GM23338 (cell line): ENCODE results near the gene RNF182. TPM values are rescaled to one million over a fixed set of nuclear protein-coding genes. Genes with fewer than 3 reads are reported as not detected.

ENCODE experiments used
- ATAC-seq: fragments of 200-7000 bp; cut with Tn5 transposase; 3 replicates; pipeline ENCODE4 v1.9.1; 2020
- DNase-seq: peaks from one replicate; pipeline ENCODE4 v3.0.0-alpha.2; 2015; ENCODE audit warnings: low spot score
- H2AFZ ChIP-seq: fragments of 200-600 bp; sonication (generic); 2 replicates; pipeline ENCODE4 v1.8.0; 2016; ENCODE audit warnings: antibody characterized with exemption, mild to moderate bottlenecking, moderate library complexity
- H3F3A ChIP-seq: fragments of 200-600 bp; sonication (generic); replicated peaks from 2 replicates; pipeline ENCODE4 v1.8.0; 2017; ENCODE audit warnings: antibody characterized with exemption, mixed run types, low read depth
- H3K27ac ChIP-seq: fragments of 200-600 bp; sonication (generic); 2 replicates; pipeline ENCODE4 v1.6.1; 2016; ENCODE audit warnings: low read depth
- H3K27me3 ChIP-seq: fragments of 200-600 bp; sonication (generic); 2 replicates; pipeline ENCODE4 v1.8.0; 2016; ENCODE audit warnings: mild to moderate bottlenecking, mixed run types, moderate library complexity; ENCODE audit not compliant: insufficient read depth
- H3K36me3 ChIP-seq: fragments of 200-600 bp; sonication (generic); 2 replicates; pipeline ENCODE4 v1.8.0; 2016; ENCODE audit warnings: mild to moderate bottlenecking; ENCODE audit not compliant: insufficient read depth
- H3K4me1 ChIP-seq: fragments of 200-600 bp; sonication (generic); 2 replicates; pipeline ENCODE4 v1.8.0; 2016; ENCODE audit warnings: mild to moderate bottlenecking, moderate library complexity; ENCODE audit not compliant: insufficient read depth
- H3K4me2 ChIP-seq: fragments of 200-600 bp; sonication (generic); 2 replicates; pipeline ENCODE4 v1.7.1; 2017; ENCODE audit warnings: mixed run types
- H3K4me3 ChIP-seq: fragments of 200-600 bp; sonication (generic); 2 replicates; pipeline ENCODE4 v1.6.1; 2016; ENCODE audit warnings: mixed run types
- H3K79me2 ChIP-seq: fragments of 200-600 bp; sonication (generic); replicated peaks from 2 replicates; pipeline ENCODE4 v1.8.0; 2017; ENCODE audit warnings: mild to moderate bottlenecking; ENCODE audit not compliant: insufficient read depth
- H3K9me2 ChIP-seq: fragments of 200-600 bp; sonication (generic); 2 replicates; pipeline ENCODE4 v1.8.0; 2017; ENCODE audit not compliant: insufficient read depth
- H4K20me1 ChIP-seq: fragments of 200-600 bp; sonication (generic); replicated peaks from 2 replicates; pipeline ENCODE4 v1.8.0; 2017; ENCODE audit warnings: mild to moderate bottlenecking; ENCODE audit not compliant: insufficient read depth
- H3K27ac Mint-ChIP-seq: 2 replicates; pipeline ENCODE4 v1.8.0; 2020; ENCODE audit warnings: inconsistent platforms, mild to moderate bottlenecking, moderate library complexity, mixed read lengths
- H3K27me3 Mint-ChIP-seq: 3 replicates; pipeline ENCODE4 v1.8.0; 2022; ENCODE audit warnings: low read depth, mild to moderate bottlenecking, moderate library complexity, mixed read lengths, inconsistent platforms; ENCODE audit not compliant: insufficient read depth, poor library complexity
- H3K36me3 Mint-ChIP-seq: 3 replicates; pipeline ENCODE4 v1.8.0; 2021; ENCODE audit warnings: low read depth, mild to moderate bottlenecking, inconsistent platforms, moderate library complexity, mixed read lengths
- H3K4me1 Mint-ChIP-seq: 3 replicates; pipeline ENCODE4 v1.8.0; 2020; ENCODE audit warnings: mild to moderate bottlenecking, inconsistent platforms, mixed read lengths
- H3K4me3 Mint-ChIP-seq: 3 replicates; pipeline ENCODE4 v1.8.0; 2021; ENCODE audit warnings: moderate library complexity, mild to moderate bottlenecking, inconsistent platforms, mixed read lengths
- H3K9me3 Mint-ChIP-seq: 3 replicates; pipeline ENCODE4 v1.8.0; 2020; ENCODE audit warnings: moderate library complexity, mild to moderate bottlenecking, inconsistent platforms, mixed read lengths
- CREB1 ChIP-seq: fragments of 250-450 bp; sonication (Bioruptor Pico); IDR thresholded peaks from 2 replicates; pipeline ENCODE4 v1.5.0; 2020; ENCODE audit warnings: low read depth, mild to moderate bottlenecking, moderate library complexity
- EZH2 ChIP-seq: fragments of 200-600 bp; sonication (generic); IDR thresholded peaks from one replicate; pipeline ENCODE4 v1.8.0; 2017; ENCODE audit warnings: antibody characterized with exemption, mild to moderate bottlenecking, low read depth; ENCODE audit not compliant: unreplicated experiment
- EZH2phosphoT487 ChIP-seq: fragments of 200-600 bp; sonication (generic); IDR thresholded peaks from one replicate; pipeline ENCODE4 v1.8.1; 2018; ENCODE audit warnings: antibody characterized with exemption; ENCODE audit not compliant: unreplicated experiment
- JUNB ChIP-seq: IDR thresholded peaks from one replicate; pipeline ENCODE4 v1.6.1; 2016; ENCODE audit warnings: antibody characterized with exemption; ENCODE audit not compliant: unreplicated experiment
- NANOG ChIP-seq: IDR thresholded peaks from 2 replicates; pipeline ENCODE4 v1.6.1; 2016; ENCODE audit warnings: antibody characterized with exemption, borderline replicate concordance
- POLR2AphosphoS5 ChIP-seq: IDR thresholded peaks from 2 replicates; pipeline ENCODE4 v1.6.1; 2016; ENCODE audit warnings: antibody characterized with exemption, low read depth
- STAT1 ChIP-seq: IDR thresholded peaks from one replicate; pipeline ENCODE4 v1.6.1; 2016; ENCODE audit warnings: antibody characterized with exemption; ENCODE audit not compliant: unreplicated experiment
- ZNF114 ChIP-seq: fragments of 250-450 bp; sonication (Bioruptor Pico); IDR thresholded peaks from 2 replicates; pipeline ENCODE4 v1.5.0; 2020; ENCODE audit warnings: mild to moderate bottlenecking, moderate library complexity
- ZNF331 ChIP-seq: fragments of 250-450 bp; sonication (Bioruptor Pico); IDR thresholded peaks from 2 replicates; pipeline ENCODE4 v1.5.0; 2020; ENCODE audit warnings: low read depth, mild to moderate bottlenecking, moderate library complexity
- polyA plus RNA-seq: library from polyadenylated mRNA; unstranded; fragments of >200 nt; fragmentation: Nextera tagmentation; extraction: Ambion mirVana; gene quantifications from 2 replicates; pipeline ENCODE4 v1.2.1, GENCODE V29; 2016
- total RNA-seq: library from RNA; depleted of rRNA; stranded (reverse); fragments of >200 nt; shearing (Covaris generic); gene quantifications from 2 replicates; pipeline ENCODE4 v1.2.3, GENCODE V29; 2014
- TF ChIP-seq, protein P1 (sequence below): fragments of 250-450 bp; sonication (Bioruptor Pico); IDR thresholded peaks from 2 replicates; pipeline ENCODE4 v1.5.0; 2020; ENCODE audit warnings: mild to moderate bottlenecking, moderate library complexity
- TF ChIP-seq, protein P2 (sequence below): IDR thresholded peaks from one replicate; pipeline ENCODE4 v1.6.1; 2018; ENCODE audit warnings: antibody characterized with exemption; ENCODE audit not compliant: unreplicated experiment
- TF ChIP-seq, protein P3 (sequence below), 2 experiments: fragments of 200-600 bp in 1 of 2; sonication (generic) in 1 of 2; conservative IDR thresholded peaks; 2 replicates each; pipeline versions ENCODE4 v1.5.1 to v1.6.1; 2016 to 2017; ENCODE audit warnings: antibody characterized with exemption in 2 of 2, low read depth in 2 of 2, mild to moderate bottlenecking in 2 of 2, moderate library complexity in 1 of 2
- TF ChIP-seq, protein P4 (sequence below): IDR thresholded peaks from 2 replicates; pipeline ENCODE4 v1.6.1; 2016; ENCODE audit warnings: antibody characterized with exemption

The RNF182 gene
- total and polyA plus RNA-seq, 2 experiments from 2014 or later, result 3.2 to 9.8 TPM

DNA sequence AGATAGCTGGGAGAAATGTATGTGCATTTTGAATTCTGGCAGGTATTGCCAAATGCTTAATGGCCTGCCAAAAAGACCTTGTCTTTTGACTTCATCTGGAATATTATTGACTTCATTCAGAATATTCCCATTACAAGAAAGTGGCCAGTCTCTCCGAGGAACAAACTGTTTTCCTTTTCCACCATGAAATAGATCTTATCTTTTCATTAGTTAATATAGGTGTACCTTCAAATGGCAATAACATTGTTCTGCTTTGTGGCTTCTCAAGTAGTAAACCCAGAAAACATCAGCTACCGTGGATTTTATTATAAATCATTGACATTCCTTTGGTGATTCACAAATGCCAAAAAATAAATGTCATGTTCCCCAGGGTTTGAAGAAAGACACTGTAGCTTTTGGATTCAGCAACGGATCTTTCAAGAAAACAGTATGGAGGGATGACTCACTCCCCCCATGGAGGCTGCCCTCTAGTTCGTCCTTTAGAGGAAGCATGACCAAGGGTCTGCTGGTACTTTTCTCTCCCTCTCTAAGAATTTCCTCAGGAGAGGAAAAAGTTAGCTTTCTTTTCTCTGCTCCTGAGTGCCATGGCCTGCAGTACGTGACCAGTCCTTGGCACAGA, 1.1 kb upstream of the RNF182 start:
- H3K36me3 Mint-ChIP-seq, result no peaks in the 10 kb centered on the region
- TF ChIP-seq, protein P1, sequence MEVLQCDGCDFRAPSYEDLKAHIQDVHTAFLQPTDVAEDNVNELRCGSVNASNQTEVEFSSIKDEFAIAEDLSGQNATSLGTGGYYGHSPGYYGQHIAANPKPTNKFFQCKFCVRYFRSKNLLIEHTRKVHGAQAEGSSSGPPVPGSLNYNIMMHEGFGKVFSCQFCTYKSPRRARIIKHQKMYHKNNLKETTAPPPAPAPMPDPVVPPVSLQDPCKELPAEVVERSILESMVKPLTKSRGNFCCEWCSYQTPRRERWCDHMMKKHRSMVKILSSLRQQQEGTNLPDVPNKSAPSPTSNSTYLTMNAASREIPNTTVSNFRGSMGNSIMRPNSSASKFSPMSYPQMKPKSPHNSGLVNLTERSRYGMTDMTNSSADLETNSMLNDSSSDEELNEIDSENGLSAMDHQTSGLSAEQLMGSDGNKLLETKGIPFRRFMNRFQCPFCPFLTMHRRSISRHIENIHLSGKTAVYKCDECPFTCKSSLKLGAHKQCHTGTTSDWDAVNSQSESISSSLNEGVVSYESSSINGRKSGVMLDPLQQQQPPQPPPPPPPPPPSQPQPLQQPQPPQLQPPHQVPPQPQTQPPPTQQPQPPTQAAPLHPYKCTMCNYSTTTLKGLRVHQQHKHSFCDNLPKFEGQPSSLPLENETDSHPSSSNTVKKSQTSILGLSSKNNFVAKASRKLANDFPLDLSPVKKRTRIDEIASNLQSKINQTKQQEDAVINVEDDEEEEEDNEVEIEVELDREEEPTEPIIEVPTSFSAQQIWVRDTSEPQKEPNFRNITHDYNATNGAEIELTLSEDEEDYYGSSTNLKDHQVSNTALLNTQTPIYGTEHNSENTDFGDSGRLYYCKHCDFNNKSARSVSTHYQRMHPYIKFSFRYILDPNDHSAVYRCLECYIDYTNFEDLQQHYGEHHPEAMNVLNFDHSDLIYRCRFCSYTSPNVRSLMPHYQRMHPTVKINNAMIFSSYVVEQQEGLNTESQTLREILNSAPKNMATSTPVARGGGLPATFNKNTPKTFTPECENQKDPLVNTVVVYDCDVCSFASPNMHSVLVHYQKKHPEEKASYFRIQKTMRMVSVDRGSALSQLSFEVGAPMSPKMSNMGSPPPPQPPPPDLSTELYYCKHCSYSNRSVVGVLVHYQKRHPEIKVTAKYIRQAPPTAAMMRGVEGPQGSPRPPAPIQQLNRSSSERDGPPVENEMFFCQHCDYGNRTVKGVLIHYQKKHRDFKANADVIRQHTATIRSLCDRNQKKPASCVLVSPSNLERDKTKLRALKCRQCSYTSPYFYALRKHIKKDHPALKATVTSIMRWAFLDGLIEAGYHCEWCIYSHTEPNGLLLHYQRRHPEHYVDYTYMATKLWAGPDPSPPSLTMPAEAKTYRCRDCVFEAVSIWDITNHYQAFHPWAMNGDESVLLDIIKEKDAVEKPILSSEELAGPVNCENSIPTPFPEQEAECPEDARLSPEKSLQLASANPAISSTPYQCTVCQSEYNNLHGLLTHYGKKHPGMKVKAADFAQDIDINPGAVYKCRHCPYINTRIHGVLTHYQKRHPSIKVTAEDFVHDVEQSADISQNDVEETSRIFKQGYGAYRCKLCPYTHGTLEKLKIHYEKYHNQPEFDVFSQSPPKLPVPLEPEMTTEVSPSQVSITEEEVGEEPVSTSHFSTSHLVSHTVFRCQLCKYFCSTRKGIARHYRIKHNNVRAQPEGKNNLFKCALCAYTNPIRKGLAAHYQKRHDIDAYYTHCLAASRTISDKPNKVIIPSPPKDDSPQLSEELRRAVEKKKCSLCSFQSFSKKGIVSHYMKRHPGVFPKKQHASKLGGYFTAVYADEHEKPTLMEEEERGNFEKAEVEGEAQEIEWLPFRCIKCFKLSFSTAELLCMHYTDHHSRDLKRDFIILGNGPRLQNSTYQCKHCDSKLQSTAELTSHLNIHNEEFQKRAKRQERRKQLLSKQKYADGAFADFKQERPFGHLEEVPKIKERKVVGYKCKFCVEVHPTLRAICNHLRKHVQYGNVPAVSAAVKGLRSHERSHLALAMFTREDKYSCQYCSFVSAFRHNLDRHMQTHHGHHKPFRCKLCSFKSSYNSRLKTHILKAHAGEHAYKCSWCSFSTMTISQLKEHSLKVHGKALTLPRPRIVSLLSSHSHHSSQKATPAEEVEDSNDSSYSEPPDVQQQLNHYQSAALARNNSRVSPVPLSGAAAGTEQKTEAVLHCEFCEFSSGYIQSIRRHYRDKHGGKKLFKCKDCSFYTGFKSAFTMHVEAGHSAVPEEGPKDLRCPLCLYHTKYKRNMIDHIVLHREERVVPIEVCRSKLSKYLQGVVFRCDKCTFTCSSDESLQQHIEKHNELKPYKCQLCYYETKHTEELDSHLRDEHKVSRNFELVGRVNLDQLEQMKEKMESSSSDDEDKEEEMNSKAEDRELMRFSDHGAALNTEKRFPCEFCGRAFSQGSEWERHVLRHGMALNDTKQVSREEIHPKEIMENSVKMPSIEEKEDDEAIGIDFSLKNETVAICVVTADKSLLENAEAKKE (CRISPR knock-in tag), result no peak
- TF ChIP-seq, protein P2, sequence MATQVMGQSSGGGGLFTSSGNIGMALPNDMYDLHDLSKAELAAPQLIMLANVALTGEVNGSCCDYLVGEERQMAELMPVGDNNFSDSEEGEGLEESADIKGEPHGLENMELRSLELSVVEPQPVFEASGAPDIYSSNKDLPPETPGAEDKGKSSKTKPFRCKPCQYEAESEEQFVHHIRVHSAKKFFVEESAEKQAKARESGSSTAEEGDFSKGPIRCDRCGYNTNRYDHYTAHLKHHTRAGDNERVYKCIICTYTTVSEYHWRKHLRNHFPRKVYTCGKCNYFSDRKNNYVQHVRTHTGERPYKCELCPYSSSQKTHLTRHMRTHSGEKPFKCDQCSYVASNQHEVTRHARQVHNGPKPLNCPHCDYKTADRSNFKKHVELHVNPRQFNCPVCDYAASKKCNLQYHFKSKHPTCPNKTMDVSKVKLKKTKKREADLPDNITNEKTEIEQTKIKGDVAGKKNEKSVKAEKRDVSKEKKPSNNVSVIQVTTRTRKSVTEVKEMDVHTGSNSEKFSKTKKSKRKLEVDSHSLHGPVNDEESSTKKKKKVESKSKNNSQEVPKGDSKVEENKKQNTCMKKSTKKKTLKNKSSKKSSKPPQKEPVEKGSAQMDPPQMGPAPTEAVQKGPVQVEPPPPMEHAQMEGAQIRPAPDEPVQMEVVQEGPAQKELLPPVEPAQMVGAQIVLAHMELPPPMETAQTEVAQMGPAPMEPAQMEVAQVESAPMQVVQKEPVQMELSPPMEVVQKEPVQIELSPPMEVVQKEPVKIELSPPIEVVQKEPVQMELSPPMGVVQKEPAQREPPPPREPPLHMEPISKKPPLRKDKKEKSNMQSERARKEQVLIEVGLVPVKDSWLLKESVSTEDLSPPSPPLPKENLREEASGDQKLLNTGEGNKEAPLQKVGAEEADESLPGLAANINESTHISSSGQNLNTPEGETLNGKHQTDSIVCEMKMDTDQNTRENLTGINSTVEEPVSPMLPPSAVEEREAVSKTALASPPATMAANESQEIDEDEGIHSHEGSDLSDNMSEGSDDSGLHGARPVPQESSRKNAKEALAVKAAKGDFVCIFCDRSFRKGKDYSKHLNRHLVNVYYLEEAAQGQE, result no peak
- TF ChIP-seq, protein P3, sequence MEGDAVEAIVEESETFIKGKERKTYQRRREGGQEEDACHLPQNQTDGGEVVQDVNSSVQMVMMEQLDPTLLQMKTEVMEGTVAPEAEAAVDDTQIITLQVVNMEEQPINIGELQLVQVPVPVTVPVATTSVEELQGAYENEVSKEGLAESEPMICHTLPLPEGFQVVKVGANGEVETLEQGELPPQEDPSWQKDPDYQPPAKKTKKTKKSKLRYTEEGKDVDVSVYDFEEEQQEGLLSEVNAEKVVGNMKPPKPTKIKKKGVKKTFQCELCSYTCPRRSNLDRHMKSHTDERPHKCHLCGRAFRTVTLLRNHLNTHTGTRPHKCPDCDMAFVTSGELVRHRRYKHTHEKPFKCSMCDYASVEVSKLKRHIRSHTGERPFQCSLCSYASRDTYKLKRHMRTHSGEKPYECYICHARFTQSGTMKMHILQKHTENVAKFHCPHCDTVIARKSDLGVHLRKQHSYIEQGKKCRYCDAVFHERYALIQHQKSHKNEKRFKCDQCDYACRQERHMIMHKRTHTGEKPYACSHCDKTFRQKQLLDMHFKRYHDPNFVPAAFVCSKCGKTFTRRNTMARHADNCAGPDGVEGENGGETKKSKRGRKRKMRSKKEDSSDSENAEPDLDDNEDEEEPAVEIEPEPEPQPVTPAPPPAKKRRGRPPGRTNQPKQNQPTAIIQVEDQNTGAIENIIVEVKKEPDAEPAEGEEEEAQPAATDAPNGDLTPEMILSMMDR (conservative IDR thresholded peaks at IDR 0.05; ENCODE audit: low read depth in 2 of 2), result no peak
- no peak for TF ChIP-seq NANOG
- no peak for TF ChIP-seq STAT1
- TF ChIP-seq, protein P4, sequence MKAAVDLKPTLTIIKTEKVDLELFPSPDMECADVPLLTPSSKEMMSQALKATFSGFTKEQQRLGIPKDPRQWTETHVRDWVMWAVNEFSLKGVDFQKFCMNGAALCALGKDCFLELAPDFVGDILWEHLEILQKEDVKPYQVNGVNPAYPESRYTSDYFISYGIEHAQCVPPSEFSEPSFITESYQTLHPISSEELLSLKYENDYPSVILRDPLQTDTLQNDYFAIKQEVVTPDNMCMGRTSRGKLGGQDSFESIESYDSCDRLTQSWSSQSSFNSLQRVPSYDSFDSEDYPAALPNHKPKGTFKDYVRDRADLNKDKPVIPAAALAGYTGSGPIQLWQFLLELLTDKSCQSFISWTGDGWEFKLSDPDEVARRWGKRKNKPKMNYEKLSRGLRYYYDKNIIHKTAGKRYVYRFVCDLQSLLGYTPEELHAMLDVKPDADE, result no peak
- TF ChIP-seq POLR2AphosphoS5, result no peak
- no peak for TF ChIP-seq JUNB
- TF ChIP-seq EZH2phosphoT487, result no peak
- TF ChIP-seq EZH2, result no peak
- TF ChIP-seq CREB1 (CRISPR knock-in tag), result no peak
- TF ChIP-seq ZNF114 (CRISPR knock-in tag), result no peak
- no peak for TF ChIP-seq ZNF331 (CRISPR knock-in tag)
- Histone ChIP-seq H3K9me2 (no peaks in the 10 kb centered on the region), H3K27me3 (peaks cover 37% of the 10 kb centered on the region), H2AFZ (peak overlapping the region; percentile 99), H3K4me3 (peak overlapping the region; percentile 76), H3F3A (peaks cover 3% of the 10 kb centered on the region; the same call in 1 of the 2 replicates), H3K79me2 (no peaks in the 10 kb centered on the region; the same call in 1 of the 2 replicates), H3K27ac (no peak overlapping the region), H3K4me2 (peak overlapping the region; percentile 79), H3K4me1 (peaks cover 20% of the 10 kb centered on the region), H3K36me3 (no peaks in the 10 kb centered on the region), H4K20me1 (no peaks in the 10 kb centered on the region)
- ATAC-seq (peak; percentile 4; the same call in 2 of the 3 replicates), DNase-seq (no peak)
- peak overlapping the region; percentile 88 for H3K4me3 Mint-ChIP-seq
- peaks cover 29% of the 10 kb centered on the region for H3K27me3 Mint-ChIP-seq
- no peaks in the 10 kb centered on the region; the same call in 1 of the 3 replicates for H3K9me3 Mint-ChIP-seq
- no peak overlapping the region for H3K27ac Mint-ChIP-seq
- H3K4me1 Mint-ChIP-seq, result peaks cover 29% of the 10 kb centered on the region
